ENCODE results near the gene CSH1.
"Not testable (repeated sequence)": the region's sequence is repeated elsewhere in the genome, so short reads cannot be mapped to it uniquely, and the experiment has no call there.

DNA sequence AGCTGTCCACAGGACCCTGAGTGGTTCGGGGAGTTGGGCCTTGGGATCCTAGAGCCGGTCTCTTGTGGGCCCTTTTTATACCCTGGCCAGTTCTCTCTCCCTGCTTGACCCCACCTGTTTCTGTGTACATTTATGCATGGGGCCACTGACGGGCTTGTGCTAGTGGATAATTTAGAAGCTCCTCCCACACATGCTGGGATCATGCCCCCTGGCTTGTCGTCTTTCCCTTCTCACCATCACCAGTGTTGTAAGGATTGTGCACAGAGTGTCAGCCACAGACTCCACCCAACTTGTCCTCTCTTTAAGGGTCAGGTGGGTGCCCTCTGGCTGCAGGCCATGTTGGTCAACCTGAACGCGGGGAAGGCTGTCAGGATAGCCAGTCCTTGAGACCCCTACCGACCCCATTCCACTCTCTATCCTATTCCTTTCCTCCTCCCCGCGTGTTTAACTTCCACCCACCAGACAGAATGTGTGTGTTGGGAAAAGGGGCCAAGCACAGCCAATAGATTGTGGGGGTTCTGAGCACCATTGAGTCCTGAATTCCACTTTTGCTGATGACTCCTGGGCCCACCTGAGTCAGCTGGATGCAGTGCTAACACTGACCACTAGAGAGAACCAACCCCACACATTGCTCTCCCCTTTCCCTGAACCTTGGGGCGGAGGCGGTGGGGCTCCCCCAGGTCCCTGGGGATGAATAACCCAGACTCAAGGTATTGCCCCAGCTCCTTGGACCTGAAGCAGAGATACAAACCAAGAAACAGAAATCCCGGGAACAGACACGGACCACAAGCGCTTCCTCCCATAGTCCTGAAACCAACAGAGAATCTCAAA lies at the start of gene CSH1:
- TF ChIP-seq, protein P1, sequence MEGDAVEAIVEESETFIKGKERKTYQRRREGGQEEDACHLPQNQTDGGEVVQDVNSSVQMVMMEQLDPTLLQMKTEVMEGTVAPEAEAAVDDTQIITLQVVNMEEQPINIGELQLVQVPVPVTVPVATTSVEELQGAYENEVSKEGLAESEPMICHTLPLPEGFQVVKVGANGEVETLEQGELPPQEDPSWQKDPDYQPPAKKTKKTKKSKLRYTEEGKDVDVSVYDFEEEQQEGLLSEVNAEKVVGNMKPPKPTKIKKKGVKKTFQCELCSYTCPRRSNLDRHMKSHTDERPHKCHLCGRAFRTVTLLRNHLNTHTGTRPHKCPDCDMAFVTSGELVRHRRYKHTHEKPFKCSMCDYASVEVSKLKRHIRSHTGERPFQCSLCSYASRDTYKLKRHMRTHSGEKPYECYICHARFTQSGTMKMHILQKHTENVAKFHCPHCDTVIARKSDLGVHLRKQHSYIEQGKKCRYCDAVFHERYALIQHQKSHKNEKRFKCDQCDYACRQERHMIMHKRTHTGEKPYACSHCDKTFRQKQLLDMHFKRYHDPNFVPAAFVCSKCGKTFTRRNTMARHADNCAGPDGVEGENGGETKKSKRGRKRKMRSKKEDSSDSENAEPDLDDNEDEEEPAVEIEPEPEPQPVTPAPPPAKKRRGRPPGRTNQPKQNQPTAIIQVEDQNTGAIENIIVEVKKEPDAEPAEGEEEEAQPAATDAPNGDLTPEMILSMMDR (IDR thresholded peaks at IDR 0.05): not testable (repeated sequence)
- TF ChIP-seq EZH2 (IDR thresholded peaks at IDR 0.05; ENCODE audit: borderline replicate concordance, insufficient read depth, low read depth, low read length, poor library complexity, severe bottlenecking): not testable (repeated sequence)
